HCT116 (cell line): ENCODE data around the gene FAM111A.
"Not testable (repeated sequence)": the region's sequence is repeated elsewhere in the genome, so short reads cannot be mapped to it uniquely, and the experiment has no call there.

Experiments used
- CTCF ChIP-seq, 3 experiments: fragments of 200-600 bp in 1 of 3; sonication (generic) in 1 of 3; IDR thresholded peaks in 2 of 3; conservative IDR thresholded peaks in 1 of 3; 2 replicates each; pipeline ENCODE4 v1.5.1; 2012 to 2017; ENCODE audit warnings: low read depth in 2 of 3, low read length in 2 of 3, antibody characterized with exemption in 1 of 3, borderline replicate concordance in 1 of 3, control low read depth in 1 of 3, mild to moderate bottlenecking in 1 of 3, mixed read lengths in 1 of 3, mixed run types in 1 of 3, moderate library complexity in 1 of 3; ENCODE audit not compliant: insufficient read depth in 1 of 3
- EGR1 ChIP-seq: IDR thresholded peaks from 2 replicates; pipeline ENCODE4 v1.6.1; 2012; ENCODE audit warnings: low read depth
- ELF1 ChIP-seq: IDR thresholded peaks from 2 replicates; pipeline ENCODE4 v1.6.1; 2012; ENCODE audit warnings: low read depth, borderline replicate concordance
- EZH2 ChIP-seq: fragments of 200-600 bp; sonication (generic); IDR thresholded peaks from 2 replicates; pipeline ENCODE4 v1.6.1; 2017; ENCODE audit warnings: antibody characterized with exemption, mixed run types
- POLR2AphosphoS5 ChIP-seq: IDR thresholded peaks from 2 replicates; pipeline ENCODE4 v1.6.1; 2011; ENCODE audit warnings: mild to moderate bottlenecking, low read depth, low read length, moderate library complexity
- RAD21 ChIP-seq: IDR thresholded peaks from 2 replicates; pipeline ENCODE4 v1.6.1; 2012; ENCODE audit warnings: low read depth, mild to moderate bottlenecking
- REST ChIP-seq: IDR thresholded peaks from 2 replicates; pipeline ENCODE4 v1.6.1; 2012; ENCODE audit warnings: low read depth
- SIN3A ChIP-seq: IDR thresholded peaks from 2 replicates; pipeline ENCODE4 v1.6.1; 2012; ENCODE audit warnings: low read depth
- SP1 ChIP-seq: IDR thresholded peaks from 2 replicates; pipeline ENCODE4 v1.6.1; 2012; ENCODE audit warnings: low read depth
- TCF7L2 ChIP-seq: IDR thresholded peaks from 2 replicates; pipeline ENCODE4 v1.7.0; 2011; ENCODE audit warnings: borderline replicate concordance, inconsistent platforms; ENCODE audit not compliant: insufficient read depth, insufficient read length; ENCODE audit errors: extremely low read depth
- ZFX ChIP-seq: fragments of 450-650 bp; IDR thresholded peaks from 2 replicates; pipeline ENCODE4 v1.6.1; 2017

- not testable (repeated sequence) for TF ChIP-seq CTCF (IDR thresholded peaks at IDR 0.05 in 2 of 3, conservative IDR thresholded peaks at IDR 0.05 in 1 of 3; ENCODE audit: borderline replicate concordance in 1 of 3, insufficient read depth in 1 of 3, low read depth in 2 of 3, low read length in 2 of 3); ELF1; EGR1; SP1; REST; EZH2; TCF7L2; RAD21; POLR2AphosphoS5; SIN3A; ZFX
These were observed 46.6 kb upstream of the FAM111A start for GRCh38 chr11:59095972-59096575.
